ENCODE measurements around the gene KNG1. TPM values are rescaled to one million over a fixed set of nuclear protein-coding genes. Genes with fewer than 3 reads are reported as not detected.

KNG1 gene
- polyA plus RNA-seq, 4 donors = 8.3 to 169 (median 132) TPM

GRCh38 chr3:186772701-186773417 lies 55.7 kb downstream of the KNG1 start:
- DNase-seq (ENCODE audit: low read depth in 4 of 4, low spot score in 3 of 4) = peak in 1 of 4 donors; percentile 28

GRCh38 chr3:186775999-186776398 lies 58.8 kb downstream of the KNG1 start:
- no peak for DNase-seq (ENCODE audit: low read depth in 4 of 4, low spot score in 3 of 4)

DNA sequence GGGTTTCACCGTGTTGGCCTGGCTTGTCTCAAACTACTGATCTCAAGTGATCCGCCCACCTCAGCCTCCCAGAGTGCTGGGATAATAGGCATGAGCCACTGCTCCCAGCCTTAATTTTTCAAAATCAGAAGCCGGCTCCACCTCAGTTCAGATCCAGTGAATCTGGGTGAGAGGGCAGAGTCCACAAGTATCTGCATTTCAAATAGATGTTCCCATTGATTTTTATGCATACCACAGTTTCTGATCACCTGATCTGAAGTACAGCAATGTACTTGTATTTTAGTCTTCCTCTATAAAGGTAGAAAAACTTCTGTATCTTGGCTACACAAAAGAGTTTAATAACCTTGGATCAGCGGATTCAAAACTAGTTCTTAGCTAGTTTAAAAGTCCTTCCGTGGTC lies 62.0 kb downstream of the KNG1 start:
- no peak for DNase-seq (ENCODE audit: low read depth in 4 of 4, low spot score in 3 of 4)

GRCh38 chr3:186782542-186783057 lies 65.4 kb downstream of the KNG1 start:
- DNase-seq (ENCODE audit: low read depth in 4 of 4, low spot score in 3 of 4) = peak in 1 of 4 donors; percentile 46

DNA sequence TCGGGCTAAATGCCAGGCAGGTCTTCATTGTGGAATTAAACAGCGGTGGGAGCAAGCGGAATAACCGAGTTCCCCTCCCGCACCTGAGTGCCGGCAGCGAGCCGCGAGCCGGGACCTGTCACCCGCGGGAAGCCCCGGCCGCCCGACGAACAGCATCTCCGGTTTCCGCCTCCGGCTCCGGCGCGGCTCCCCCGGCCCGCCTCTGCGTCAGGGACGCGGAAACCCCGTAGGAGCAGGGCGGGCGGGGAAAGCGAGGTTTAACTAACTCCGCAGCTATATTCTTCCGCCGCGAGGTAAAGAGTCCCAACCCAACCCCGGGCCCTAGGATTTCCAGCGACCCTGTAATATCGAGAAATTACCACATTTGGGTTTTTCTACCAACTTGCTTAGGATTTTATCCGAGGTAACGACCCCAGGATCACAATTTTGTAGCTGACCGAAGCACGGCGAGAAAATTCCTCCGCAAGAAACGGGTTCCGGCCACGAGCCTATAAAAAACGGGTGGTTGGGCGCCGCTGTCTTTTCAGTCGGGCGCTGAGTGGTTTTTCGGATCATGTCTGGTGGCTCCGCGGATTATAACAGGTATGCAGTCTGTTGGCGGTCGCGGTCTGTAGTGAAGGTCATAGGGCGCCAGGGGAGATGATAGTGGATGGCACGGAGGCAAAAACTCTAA lies 66.0 kb downstream of the KNG1 start, which contains the start of gene EIF4A2:
TSS of gene EIF4A2 (plus strand) at position 520 of the 673 bp plus-strand sequence. CDS start at position 554, 34 bp downstream.
- DNase-seq (ENCODE audit: low read depth in 4 of 4, low spot score in 3 of 4) = peak; percentile 82 to 91 (median 86)

GRCh38 chr3:186783731-186784515 lies 66.8 kb downstream of the KNG1 start:
- peak in 3 of 4 donors; percentile 62 to 69 (median 68) for DNase-seq (ENCODE audit: low read depth in 4 of 4, low spot score in 3 of 4)

GRCh38 chr3:186784820-186785494 lies 67.8 kb downstream of the KNG1 start:
- DNase-seq (ENCODE audit: low read depth in 4 of 4, low spot score in 3 of 4) = no peak

DNA sequence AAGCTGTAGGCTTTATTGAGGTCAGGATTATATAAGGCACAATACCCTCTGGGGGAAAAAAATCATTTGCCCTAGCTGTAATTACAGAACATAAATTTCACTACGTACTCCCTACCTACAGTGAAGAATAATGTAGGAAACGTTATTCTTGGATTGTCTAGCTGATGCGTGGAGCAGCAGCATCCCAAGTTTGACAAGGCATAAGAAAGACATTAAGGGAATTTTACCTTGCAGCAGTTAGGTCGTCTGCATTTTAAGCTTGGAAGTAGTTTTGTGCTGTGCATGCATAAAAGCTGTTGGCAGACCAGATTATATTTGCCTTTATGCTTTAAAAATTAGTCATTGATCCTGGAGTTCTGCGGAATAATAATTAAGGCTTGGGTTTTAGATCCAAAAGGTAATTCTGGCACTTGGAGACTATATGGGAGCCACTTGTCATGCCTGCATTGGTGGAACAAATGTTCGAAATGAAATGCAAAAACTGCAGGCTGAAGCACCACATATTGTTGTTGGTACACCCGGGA lies 68.4 kb downstream of the KNG1 start:
- DNase-seq (ENCODE audit: low read depth in 4 of 4, low spot score in 3 of 4) = no peak

GRCh38 chr3:186786922-186787321 lies 69.8 kb downstream of the KNG1 start:
- DNase-seq (ENCODE audit: low read depth in 4 of 4, low spot score in 3 of 4) = no peak

DNA sequence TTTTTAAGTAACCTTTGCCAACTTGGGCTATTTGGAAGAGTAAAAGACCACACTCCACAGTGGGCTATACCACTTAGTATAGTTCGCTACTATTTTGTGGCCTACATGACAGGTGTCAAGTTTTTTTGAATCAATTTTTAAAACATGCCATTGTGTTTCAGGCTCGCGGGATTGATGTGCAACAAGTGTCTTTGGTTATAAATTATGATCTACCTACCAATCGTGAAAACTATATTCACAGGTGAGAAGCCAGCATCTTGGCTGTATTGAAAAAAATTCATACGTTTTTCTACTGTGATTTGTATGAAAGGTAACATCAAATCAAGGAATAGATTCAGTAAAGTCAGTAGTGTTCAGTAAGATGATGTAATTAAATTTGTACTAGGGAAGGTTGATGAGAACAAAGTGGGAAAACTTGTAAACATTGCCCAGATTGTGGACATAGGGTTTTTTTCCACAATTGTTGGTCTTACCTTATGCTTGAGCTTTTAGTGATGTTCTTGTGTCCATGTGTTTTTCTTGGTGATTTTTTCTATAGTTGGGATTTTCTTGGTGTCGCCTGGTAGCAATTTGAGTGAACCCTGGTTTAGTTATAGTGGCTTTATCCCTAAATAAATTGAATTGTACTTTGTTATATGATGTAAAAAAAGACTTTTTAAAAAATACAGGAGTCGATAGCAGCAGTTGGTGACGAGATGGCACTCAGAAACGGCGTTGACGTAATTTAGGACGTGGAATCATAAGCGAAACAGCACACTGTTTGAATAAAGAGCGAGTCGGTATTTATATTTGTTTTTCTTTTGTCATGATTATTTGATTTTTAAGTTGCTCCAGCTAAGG lies 70.7 kb downstream of the KNG1 start:
- DNase-seq (ENCODE audit: low read depth in 4 of 4, low spot score in 3 of 4) = no peak

DNA sequence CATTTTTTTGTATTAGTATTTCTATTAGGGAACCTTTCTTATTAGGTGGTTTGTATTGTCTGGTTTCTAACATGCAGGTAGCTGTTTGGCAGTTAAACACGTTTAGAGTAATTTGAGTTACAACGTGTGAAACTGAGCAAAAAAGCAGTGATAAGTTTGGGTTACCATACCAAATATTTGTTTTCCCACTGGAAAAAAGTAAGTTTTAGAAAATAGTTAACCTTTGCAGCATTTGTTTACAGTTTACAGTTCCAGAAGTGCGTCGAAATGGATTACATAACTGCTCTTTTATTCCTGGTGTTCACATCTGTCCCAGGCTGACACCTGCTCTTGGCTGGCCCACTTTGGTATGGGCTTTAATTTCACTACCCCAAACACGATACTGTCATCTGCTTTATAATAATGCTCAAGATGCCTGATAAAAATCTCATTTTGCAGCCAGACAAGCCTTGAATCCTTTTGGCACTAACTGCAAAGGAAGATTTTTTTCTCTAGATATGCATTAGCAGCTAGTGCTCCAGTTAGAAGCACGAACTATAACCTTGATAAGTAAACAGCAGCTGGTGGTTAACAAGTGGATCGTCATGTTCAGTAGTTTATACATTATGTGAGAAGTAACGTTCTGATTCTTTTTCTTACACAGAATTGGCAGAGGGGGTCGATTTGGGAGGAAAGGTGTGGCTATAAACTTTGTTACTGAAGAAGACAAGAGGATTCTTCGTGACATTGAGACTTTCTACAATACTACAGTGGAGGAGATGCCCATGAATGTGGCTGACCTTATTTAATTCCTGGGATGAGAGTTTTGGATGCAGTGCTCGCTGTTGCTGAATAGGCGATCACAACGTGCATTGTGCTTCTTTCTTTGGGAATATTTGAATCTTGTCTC lies 71.6 kb downstream of the KNG1 start:
- no peak for DNase-seq (ENCODE audit: low read depth in 4 of 4, low spot score in 3 of 4)

- DNase-seq (ENCODE audit: low read depth in 4 of 4, low spot score in 3 of 4) = no peak
Measured at GRCh38 chr3:186789554-186790260, 72.5 kb downstream of the KNG1 start.

DNA sequence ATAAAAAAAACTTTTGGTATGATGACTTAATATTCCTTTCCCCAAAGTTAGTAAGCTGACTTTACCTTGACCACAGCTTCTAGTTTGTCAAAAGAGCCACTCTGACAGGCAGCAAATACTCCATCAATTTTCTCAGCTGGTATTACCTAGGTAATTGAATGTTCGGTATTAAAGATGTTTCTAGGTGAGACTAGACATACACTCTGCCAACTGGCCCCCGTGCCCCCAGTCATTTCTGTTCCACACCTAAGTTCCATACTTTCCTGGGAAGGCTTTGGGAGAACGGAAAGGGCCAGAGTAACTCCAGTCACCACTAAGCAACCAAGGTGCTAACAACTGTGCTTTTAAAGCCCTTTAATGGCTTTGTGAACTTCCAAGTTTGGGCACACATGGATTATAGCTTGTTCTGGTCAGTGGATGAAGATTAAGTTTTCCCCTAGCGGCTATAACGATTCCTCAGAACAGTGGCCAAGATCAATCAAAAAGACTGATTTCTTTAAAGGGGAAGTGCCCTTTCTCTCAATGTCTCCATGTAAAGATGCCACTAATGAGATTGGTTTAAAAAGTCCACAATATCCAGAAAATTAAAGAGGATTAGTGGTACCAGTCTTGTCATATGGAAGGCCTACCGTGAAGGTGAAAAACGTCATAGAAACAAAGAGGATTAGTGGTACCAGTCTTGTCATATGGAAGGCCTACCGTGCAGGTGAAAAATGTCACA lies 73.3 kb downstream of the KNG1 start:
- DNase-seq (ENCODE audit: low read depth in 4 of 4, low spot score in 3 of 4) = no peak

Measured in left renal pelvis (tissue), 4 donors.